Lower leg skin (tissue), 4 donors: ENCODE data around the gene DDR1. TPM values are rescaled to one million over a fixed set of nuclear protein-coding genes. Genes with fewer than 3 reads are reported as not detected.
"Not testable (repeated sequence)": the region's sequence is repeated elsewhere in the genome, so short reads cannot be mapped to it uniquely, and the experiment has no call there.

Source experiments
- DNase-seq, 2 donors: peaks; one replicate each; pipeline ENCODE4 v3.0.0-alpha.2; 2019; ENCODE audit warnings: low spot score in 2 of 2
- H3K4me3 ChIP-seq: fragments of 200-600 bp; sonication (generic); 2 replicates; pipeline ENCODE4 v1.5.1; 2017; ENCODE audit warnings: mild to moderate bottlenecking, low read depth; ENCODE audit not compliant: poor library complexity, severe bottlenecking
- POLR2A ChIP-seq, 2 donors: fragments of 450-650 bp; IDR thresholded peaks; one replicate each; pipeline ENCODE4 v1.6.1; 2016 to 2017; ENCODE audit warnings: antibody characterized with exemption in 2 of 2, mild to moderate bottlenecking in 1 of 2, moderate library complexity in 1 of 2
- WGBS, 2 donors: methylation state at CpG; one replicate each; pipeline ENCODE4 v1.1.5; 2018; 5-methylcytosine and 5-hydroxymethylcytosine counted together
- intact Hi-C: fragments of 100-400 bp; cut with DNase I; formaldehyde crosslinking; loops from one replicate; pipeline ENCODE4 v1.15.0; 2023; ENCODE audit warnings: low total_unique reads
- total RNA-seq, 4 donors: library from RNA; depleted of rRNA; stranded (reverse); fragments of >200 nt; gene quantifications; one replicate each; pipeline ENCODE4 v1.1.0, GENCODE V29; 2016
- TF ChIP-seq, protein P1 (sequence below), 3 donors: fragments of 450-650 bp; IDR thresholded peaks; one replicate each; pipeline ENCODE4 v1.5.1; 2016; ENCODE audit warnings: antibody characterized with exemption in 3 of 3, mild to moderate bottlenecking in 3 of 3, moderate library complexity in 2 of 3

The DDR1 gene
- total RNA-seq, 4 donors from 2014 or later, result 140 to 221 (median 194) TPM

DNA sequence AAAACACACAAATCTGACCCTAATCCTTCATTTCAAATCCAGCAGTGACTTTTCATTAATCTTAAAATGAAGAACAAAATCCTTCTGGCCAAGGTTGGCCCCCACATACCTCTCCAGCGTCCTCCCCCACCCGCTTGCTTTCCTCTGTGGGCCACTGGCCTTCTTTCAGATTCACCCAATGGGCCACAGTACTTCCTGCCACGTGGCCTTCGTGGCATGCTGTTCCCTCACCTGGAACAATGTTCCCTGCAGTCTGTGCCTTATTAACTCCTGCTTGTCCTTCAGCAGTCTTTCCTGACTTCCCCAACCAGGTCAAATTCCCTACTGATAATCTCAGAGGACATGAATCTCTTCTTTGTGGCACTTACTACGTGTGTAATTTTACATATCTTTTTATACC, 18.4 kb downstream of the DDR1 start:
- 34 to 41% methylated on average over 5 of the region's 5 CpGs for WGBS, 2 donors
- no peak for TF ChIP-seq POLR2A (IDR thresholded peaks at IDR 0.05)
- TF ChIP-seq, protein P1, sequence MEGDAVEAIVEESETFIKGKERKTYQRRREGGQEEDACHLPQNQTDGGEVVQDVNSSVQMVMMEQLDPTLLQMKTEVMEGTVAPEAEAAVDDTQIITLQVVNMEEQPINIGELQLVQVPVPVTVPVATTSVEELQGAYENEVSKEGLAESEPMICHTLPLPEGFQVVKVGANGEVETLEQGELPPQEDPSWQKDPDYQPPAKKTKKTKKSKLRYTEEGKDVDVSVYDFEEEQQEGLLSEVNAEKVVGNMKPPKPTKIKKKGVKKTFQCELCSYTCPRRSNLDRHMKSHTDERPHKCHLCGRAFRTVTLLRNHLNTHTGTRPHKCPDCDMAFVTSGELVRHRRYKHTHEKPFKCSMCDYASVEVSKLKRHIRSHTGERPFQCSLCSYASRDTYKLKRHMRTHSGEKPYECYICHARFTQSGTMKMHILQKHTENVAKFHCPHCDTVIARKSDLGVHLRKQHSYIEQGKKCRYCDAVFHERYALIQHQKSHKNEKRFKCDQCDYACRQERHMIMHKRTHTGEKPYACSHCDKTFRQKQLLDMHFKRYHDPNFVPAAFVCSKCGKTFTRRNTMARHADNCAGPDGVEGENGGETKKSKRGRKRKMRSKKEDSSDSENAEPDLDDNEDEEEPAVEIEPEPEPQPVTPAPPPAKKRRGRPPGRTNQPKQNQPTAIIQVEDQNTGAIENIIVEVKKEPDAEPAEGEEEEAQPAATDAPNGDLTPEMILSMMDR (IDR thresholded peaks at IDR 0.05), result no peak
- no peak for DNase-seq
- intact Hi-C loops, result no loop called here
- H3K4me3 ChIP-seq, result no peak overlapping the region

DNA sequence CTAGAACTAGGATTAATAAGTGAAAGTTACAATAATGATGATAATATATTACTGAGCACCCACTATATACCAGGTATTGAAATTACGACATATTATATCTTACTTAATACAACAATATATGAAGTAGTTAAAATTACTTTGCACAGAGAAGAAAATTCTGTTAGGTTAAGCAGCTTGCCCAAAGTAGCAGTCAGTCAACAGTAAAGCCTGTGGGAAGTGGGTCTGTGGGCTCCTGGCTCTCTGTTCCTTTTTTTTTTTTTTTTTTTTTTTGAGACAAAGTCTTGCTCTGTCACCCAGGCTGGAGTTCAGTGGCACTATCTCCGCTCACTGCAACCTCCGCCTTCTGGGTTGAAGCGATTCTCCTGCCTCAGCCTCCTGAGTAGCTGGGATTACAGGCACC, 18.9 kb downstream of the DDR1 start:
- TF ChIP-seq, protein P1 (IDR thresholded peaks at IDR 0.05), result no peak
- TF ChIP-seq POLR2A (IDR thresholded peaks at IDR 0.05), result no peak
- intact Hi-C loops, result no loop called here
- 74 to 94% methylated on average over 4 of the region's 4 CpGs for WGBS, 2 donors
- no peak for DNase-seq
- H3K4me3 ChIP-seq, result no peak overlapping the region

DNA sequence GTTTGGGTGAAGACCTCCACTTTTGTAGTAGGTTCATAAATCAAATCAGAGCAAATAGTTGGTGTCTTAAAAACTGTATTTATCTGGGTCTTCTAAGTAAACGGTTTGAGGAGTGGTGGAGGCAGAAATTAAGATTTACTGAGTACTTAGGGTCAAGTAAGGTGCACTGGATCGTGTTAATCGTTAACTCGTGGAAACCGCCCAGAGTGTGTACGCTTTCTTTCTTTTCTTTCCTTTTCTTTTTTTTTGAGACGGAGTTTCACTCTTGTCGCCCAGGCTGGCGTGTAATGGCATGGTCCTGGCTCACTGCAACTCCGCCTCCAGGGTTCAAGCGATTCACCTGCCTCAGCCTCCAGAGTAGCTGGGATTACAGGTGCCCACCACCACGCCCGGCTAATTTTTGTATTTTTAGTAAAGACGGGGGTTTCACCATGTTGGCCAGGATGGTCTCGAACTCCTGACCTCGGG, 23.0 kb downstream of the DDR1 start:
- intact Hi-C loops, H3K4me3 ChIP-seq, DNase-seq: not testable (repeated sequence)
- WGBS, 2 donors, result 40 to 47% methylated on average over 14 to 16 of the region's 16 CpGs

DNA sequence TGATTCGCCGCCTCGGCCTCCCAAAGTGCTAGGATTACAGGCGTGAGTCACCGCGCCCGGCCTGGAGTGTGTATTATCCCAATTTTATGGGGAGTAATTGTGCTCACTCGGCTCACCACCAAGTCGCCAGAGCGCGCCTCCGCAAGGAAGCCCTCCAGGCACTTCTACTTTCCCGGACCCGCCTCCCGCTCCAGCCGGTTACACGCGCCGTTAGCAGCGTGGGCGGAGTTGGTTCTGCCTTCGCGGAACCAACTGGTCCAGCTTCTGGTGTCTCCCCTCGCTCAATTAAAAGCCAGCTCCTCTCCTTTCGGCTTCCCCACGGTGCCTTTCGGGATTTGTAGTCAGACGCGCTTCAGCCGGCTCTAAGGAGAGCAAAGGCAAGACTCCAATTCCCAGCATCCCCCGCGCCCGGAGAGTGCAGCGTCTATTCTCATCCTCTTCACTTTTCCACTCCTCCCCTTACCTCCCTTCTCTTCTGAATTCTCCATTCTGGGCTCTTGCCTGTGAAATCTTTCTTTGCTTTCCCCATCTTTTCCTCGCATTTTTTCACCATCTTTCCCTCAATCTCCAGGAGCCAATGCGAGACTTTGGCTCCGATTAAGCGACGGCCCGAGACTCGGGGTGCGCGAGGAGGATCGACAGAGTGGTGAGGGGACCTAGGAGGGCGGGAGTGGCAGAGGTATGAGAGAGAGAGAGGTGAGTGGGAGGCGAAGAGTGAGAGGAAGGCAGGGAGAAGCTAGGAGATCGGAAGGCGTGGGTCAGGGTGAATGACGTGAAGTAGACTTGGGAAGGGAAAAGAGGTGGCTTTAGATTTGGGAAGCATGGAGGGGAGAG, 23.7 kb downstream of the DDR1 start, which contains the start of gene GTF2H4:
TSS of gene GTF2H4 (plus strand) at position 450 of the 834 bp plus-strand sequence.
- peak; percentile 97 to 99 for DNase-seq
- WGBS, 2 donors, result 1% methylated on average over 45 to 49 of the region's 49 CpGs
- TF ChIP-seq, protein P1 (IDR thresholded peaks at IDR 0.05), result no peak
- no peak for TF ChIP-seq POLR2A (IDR thresholded peaks at IDR 0.05)
- peak within 1 kb of the TSS; percentile 95 for H3K4me3 ChIP-seq
- intact Hi-C loops, result no loop called here

GRCh38 chr6:30908700-30909099, 24.4 kb downstream of the DDR1 start:
- no peak for DNase-seq
- peak overlapping the region; percentile 95 for H3K4me3 ChIP-seq
- TF ChIP-seq POLR2A (IDR thresholded peaks at IDR 0.05), result no peak
- TF ChIP-seq, protein P1 (IDR thresholded peaks at IDR 0.05), result no peak
- intact Hi-C loops, result no loop called here
- 16 to 23% methylated on average over 2 of the region's 2 CpGs for WGBS, 2 donors

GRCh38 chr6:30910473-30910872, 26.2 kb downstream of the DDR1 start:
- DNase-seq, intact Hi-C loops, H3K4me3 ChIP-seq: not testable (repeated sequence)
- 89 to 95% methylated on average over 10 to 12 of the region's 12 CpGs for WGBS, 2 donors
